Measurements from ENCODE around the gene CD19. TPM values are rescaled to one million over a fixed set of nuclear protein-coding genes. Genes with fewer than 3 reads are reported as not detected.

CD19 gene
- total and polyA plus RNA-seq, 2 of the 8 experiments (the other 6 are each of a cell fraction or from before 2014, with no cell fraction given) = 0.57 to 0.65 TPM

GRCh38 chr16:28897826-28898225 is 33.9 kb upstream of the CD19 start (continued):
- TF ChIP-seq CHD7 (IDR thresholded peaks at IDR 0.05; ENCODE audit: insufficient replicate concordance, low read length) (no peak), SP4 (IDR thresholded peaks at IDR 0.05; ENCODE audit: low read length) (no peak), ZNF274 (IDR thresholded peaks at IDR 0.05; ENCODE audit: borderline replicate concordance, extremely low read depth, low read length) (no peak), RFX5 (IDR thresholded peaks at IDR 0.05; ENCODE audit: borderline replicate concordance, low read depth, low read length) (no peak)

Data from H1 (cell line).